ENCODE results near the gene TNFAIP8L2.

- no peak for TF ChIP-seq CTCF (IDR thresholded peaks at IDR 0.05)
- TF ChIP-seq REST (IDR thresholded peaks at IDR 0.05; ENCODE audit: insufficient read depth in 1 of 2, low read depth in 2 of 2, low read length in 1 of 2): no peak
- no peak for TF ChIP-seq POLR2AphosphoS5 (IDR thresholded peaks at IDR 0.05; ENCODE audit: low read depth, low read length)
- TF ChIP-seq TCF7L2 (IDR thresholded peaks at IDR 0.05; ENCODE audit: low read depth, low read length): no peak
- TF ChIP-seq SIN3A (IDR thresholded peaks at IDR 0.05; ENCODE audit: borderline replicate concordance, insufficient read depth, low read depth, low read length): no peak
These were observed 13.4 kb upstream of the TNFAIP8L2 start for GRCh38 chr1:151143057-151143435.
